Muscle of arm (tissue), 12 donors: ENCODE results near the gene CYP27A1. TPM values are rescaled to one million over a fixed set of nuclear protein-coding genes. Genes with fewer than 3 reads are reported as not detected.
"Not testable (repeated sequence)": the region's sequence is repeated elsewhere in the genome, so short reads cannot be mapped to it uniquely, and the experiment has no call there.

Source experiments
- DNase-seq: peaks from one replicate; pipeline ENCODE4 v3.0.0-alpha.2; 2013
- polyA plus RNA-seq, 12 donors: library from polyadenylated mRNA; unstranded; fragments of 120-200 nt; gene quantifications; one replicate each; pipeline ENCODE4 v1.2.1, GENCODE V29; 2013; ENCODE audit not compliant: insufficient read length in 12 of 12

Gene CYP27A1
- polyA plus RNA-seq, 12 donors, result 10.3 to 25.6 (median 22.3) TPM; not detected in 1

DNA sequence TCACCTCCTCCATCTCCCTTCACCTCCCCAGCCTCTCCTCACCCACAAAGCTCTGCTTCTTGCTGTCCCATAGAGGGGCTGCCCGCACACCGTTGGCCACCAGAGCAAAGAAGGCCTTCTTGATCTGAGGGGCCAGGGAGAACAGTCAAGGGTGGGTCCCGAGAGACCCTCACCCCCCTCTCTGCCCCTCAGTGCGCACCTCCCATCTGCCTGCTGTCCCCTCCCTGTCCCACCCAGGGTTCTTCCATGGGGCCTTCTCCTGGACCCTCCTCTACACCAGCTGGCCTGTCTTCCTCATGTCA is 46.5 kb downstream of the CYP27A1 start:
- no peak for DNase-seq

GRCh38 chr2:218829868-218830451 is 48.0 kb downstream of the CYP27A1 start:
- peak; percentile 69 for DNase-seq

DNA sequence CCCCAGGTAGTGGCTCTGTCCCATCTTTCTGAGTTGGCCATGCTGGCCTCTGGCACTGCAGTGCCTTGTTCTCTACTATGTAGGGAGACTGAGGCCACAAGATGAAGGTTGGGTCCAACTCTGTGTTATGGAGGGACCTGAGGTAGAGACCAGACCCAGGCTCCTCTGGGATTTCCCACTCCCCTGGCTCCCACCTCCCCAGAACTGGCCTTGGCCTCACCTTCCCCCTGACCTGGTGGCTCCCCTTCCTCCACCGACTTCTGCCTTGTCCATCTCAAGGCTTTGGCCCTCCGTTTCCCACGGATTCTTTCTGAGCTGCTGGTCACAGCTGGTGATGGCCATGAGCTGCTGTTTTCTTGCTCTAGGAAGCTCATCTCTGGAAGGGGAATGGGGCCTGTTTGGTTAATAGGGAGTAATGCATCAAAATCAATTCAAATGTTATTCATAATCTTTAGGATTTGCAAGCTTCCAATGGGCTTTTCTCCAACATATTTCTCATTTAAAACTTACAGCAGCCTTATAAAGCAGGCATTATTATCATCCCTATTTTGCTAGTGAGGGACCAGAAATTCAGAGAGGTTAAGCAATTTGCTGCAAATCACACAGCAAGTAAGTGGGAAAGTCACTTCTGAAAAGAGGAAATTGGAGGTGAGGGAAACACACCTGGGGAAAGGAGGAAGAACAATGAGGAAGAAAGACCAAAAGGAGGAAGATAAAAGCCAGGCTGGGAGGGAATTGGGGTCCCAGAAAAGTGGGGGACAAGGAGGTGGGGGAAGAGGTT is 48.8 kb downstream of the CYP27A1 start:
- no peak for DNase-seq

DNA sequence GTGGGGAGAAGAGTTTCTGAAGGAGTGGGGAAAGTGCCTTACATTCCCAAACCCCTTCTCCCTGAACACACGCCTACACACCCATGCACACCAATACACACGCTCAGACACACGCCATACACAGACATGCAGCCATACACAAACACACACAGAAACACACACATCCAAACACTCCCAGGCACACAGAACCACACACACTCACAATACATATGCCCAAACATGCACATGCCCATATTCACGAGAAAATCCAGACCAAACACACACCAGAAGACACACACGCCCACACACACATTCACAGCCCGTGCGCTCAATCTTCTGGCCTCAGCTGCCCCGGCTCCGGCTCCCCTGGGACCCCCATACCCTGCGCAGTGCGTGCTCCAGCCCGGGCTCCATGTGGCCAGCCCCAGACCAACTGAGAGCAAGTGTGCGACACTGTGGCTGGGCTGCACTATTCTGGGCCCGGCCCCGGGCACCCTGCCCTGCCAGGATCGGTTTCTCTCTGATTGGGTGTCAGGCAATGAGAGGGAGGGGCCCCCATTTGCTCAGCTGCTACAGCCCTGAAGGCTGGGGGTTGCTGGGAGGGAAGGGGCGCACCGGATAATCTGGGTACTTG is 49.5 kb downstream of the CYP27A1 start, which contains the start of gene PRKAG3:
Gene PRKAG3 (minus strand): TSS at position 426 of the 613 bp plus-strand sequence.
- peak; percentile 31 for DNase-seq

DNA sequence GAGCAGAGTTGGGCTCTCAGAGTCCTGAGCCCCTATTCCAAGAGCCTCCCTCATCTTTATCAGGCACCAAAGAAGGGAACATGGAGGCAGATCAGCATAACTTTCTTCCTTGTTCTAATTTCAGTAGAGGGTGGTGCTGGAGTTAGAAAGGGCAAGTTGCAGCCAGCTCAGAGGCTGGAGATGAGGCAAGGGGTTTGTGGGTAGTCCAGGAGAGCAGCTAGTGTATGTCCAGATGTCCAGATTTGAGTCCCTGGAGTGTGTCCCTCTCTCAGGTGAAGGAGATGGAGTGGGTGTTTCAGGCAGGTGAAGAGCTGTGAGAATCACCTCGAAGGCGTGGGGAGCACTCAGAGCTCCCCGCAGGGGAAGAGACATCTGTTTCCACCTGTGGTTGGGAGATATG is 50.1 kb downstream of the CYP27A1 start:
- DNase-seq, result no peak

GRCh38 chr2:218832520-218832919 is 50.6 kb downstream of the CYP27A1 start:
- peak; percentile 39 for DNase-seq

- DNase-seq, result peak; percentile 22
These were observed 51.2 kb downstream of the CYP27A1 start for GRCh38 chr2:218833023-218833609.

DNA sequence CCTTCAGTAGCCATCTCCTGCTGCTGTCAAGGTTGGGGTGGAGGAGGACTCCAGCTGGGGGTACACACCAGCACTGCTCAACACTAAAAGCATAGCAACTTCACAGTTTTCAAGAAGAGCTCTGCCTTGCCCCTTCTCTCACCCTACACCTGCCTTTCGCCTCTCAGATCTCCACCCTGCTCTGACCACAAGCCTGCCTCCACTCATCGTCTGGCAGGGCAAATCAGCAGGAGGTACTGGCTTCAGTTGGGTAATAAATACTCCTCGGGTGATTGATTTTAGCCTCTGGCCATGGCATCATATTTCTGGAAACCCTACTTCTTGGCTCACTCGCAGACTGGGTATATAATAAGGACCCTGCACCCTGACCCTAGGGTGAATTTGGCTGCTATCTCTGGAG is 52.7 kb downstream of the CYP27A1 start:
- DNase-seq, result no peak

DNA sequence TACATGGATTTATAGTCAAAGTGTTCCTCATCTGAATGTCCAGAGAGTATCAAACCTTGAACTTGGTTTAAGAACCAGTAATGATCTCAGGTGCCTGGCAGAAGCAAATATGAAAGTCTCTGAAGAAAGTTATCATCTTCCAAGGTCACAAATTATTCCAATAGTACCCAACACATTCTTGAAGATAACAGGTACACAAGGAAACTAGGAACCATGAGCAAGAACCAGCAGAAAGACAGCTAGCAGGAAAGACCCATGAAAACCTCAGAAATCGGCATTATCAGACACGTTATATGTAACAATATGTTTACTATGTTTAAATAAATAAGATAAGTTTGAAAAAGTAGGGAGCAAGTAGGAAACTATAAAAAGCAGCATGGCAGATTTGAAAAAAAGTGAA is 55.5 kb downstream of the CYP27A1 start:
- DNase-seq, result no peak

DNA sequence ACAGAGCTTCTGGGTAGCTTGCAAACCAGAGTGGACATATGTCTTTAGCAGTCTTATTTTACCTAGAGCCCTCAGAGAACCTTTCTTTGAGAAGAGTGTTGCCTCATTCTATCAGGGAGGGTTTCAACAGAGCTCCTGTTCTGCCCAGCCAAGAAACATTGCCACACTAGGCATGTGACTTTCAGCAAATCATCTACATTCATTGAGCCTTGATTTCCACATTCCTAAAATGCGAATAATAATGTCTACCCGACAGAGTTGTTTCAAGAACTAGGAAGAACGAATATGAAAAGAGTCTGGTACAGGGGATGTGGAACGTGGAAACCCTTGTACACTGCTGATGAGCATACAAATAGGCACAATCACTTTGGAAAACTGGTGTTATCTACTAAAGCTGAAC is 57.5 kb downstream of the CYP27A1 start:
- no peak for DNase-seq

DNA sequence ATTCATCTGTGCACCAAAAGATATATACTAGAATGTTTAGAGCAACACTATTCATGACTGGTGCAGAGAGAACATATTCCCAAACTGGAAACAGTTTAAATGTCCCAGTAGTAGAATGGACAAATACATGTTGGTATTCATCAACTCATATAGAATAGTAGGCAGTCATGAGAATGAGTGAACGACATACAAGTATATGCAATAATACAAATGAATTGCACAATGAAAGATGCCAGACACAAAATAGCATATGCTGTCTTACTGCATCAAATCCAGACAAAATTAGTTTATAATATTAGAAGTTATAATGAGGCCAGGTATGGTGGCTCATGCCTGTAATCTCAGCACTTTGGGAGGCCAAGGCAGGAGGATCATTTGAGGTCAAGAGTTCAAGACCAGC is 57.9 kb downstream of the CYP27A1 start:
- no peak for DNase-seq

DNA sequence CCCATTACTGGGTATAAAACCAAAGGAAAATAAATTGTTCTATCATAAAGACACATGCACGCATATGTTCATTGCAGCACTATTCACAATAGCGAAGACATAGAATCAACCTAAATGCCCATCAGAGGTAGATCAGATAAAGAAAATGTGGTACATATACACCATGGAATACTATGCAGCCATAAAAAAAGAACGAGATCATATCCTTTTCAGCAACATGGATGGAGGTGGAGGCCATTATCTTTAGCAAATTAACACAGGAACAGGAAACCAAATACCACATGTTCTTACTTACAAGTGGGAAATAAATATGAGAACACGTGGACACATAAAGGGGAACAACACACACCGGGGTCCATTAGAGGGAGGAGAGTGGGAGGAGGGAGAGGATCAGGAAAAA is 62.4 kb downstream of the CYP27A1 start:
- DNase-seq, result not testable (repeated sequence)

- DNase-seq, result not testable (repeated sequence)
These were observed 65.0 kb downstream of the CYP27A1 start for GRCh38 chr2:218846963-218847362.

GRCh38 chr2:218849721-218850120 is 67.8 kb downstream of the CYP27A1 start:
- DNase-seq, result no peak

DNA sequence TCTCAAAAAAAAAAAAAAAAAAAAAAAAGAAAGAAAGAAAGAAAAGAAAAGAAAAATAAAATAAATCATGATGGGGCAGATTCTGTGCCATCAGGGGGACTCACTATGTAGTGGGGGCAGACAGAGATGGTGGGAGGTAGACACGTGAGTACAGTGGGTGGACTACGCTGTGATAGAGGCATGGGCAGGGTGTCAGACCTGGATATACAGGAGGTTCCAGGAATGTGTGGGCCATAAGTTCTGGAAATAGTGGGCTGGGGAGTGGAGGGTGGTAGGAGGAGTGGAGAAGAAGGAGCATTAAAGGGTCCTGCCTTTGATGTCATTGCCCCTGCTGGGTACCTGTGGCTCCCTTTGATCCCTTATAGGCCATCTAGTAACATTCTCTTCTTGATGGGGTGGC is 68.8 kb downstream of the CYP27A1 start:
- no peak for DNase-seq

DNA sequence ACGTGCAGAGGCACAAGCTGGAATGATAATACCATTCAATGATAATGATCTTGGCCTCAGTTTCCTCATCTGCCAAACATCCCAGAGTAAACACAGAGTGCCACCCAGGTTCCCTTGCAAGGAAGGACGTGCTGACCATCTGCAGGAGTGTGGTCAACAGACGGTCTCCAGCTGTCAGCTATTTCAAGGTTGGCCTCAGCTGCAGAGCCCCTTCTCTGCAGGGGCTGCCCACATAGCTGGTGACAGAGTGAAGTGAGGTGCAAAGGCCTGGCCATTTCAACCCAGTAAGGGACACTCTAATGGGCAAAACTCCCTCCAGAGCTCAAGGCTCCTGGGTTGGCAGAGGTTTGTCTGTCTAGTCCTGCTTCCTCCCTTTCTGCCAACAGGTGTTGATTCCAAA is 69.3 kb downstream of the CYP27A1 start:
- DNase-seq, result no peak

GRCh38 chr2:218852911-218853667 is 71.1 kb downstream of the CYP27A1 start:
- DNase-seq, result peak; percentile 36

- DNase-seq, result no peak
These were observed 71.8 kb downstream of the CYP27A1 start for GRCh38 chr2:218853766-218854165.

GRCh38 chr2:218854860-218855259 is 72.9 kb downstream of the CYP27A1 start:
- DNase-seq, result no peak

DNA sequence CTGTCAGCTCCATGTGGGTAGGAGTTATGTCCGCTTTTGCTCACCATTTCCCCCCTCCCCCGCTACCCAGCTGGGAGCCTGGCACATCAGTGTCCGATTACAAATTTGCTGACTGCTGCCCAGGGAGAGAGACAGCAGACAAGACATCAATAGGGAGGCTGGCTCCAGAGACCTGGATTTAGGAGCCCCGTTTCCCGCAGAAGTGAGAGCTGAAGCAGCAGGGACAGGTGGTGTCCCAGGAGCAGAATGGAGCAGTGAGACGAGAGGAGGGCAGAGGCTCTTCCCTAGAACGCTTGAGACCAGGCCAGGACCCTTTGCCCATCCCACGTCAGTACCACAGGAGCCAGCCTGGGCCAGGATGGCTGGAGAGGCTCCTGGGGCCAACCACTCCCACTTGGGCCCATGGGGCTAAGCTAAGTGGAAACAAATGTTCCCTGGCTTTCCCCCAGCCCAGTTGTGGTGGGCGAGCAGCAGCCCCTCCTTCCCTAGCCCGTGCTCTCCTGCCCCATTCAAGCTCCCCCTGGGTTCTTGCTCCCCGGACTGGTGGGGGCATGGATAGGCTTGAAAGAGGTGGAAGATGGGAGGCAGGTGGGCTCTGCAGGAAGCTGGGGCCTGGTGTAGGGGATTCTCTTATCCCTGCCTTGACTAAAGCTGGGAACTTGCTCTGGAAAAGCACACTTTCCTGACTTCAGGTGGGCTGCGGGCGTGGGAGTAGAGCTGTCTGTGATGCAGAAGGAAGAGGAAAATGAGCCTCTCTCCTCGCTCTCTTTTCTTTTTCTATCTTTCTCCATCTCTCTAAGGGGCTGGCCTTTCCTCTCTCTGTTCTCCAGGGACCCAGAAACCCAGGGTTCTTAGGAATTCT is 73.6 kb downstream of the CYP27A1 start:
- no peak for DNase-seq
